Nephron progenitor cell (in vitro differentiated cells): Measurements from ENCODE around the gene ACOX3.

Experiments
- DNase-seq: peaks from one replicate; pipeline ENCODE4 v3.0.0; 2021
- H3K27ac Mint-ChIP-seq: 2 replicates; pipeline ENCODE4 v1.8.0; 2021; ENCODE audit warnings: mild to moderate bottlenecking, moderate library complexity, mixed read lengths
- H3K27me3 Mint-ChIP-seq: 2 replicates; pipeline ENCODE4 v1.8.0; 2021; ENCODE audit warnings: mild to moderate bottlenecking, low read depth, mixed read lengths; ENCODE audit not compliant: poor library complexity
- H3K36me3 Mint-ChIP-seq: 2 replicates; pipeline ENCODE4 v1.8.0; 2021; ENCODE audit warnings: low read depth, mixed read lengths
- H3K4me1 Mint-ChIP-seq: 2 replicates; pipeline ENCODE4 v1.8.0; 2021; ENCODE audit warnings: mixed read lengths
- H3K4me3 Mint-ChIP-seq: 2 replicates; pipeline ENCODE4 v1.8.0; 2021; ENCODE audit warnings: mild to moderate bottlenecking, moderate library complexity, mixed read lengths
- H3K9me3 Mint-ChIP-seq: 2 replicates; pipeline ENCODE4 v1.8.0; 2021; ENCODE audit warnings: mild to moderate bottlenecking, moderate library complexity, mixed read lengths
- TF ChIP-seq, protein P1 (sequence below): fragments of 200-600 bp; sonication (generic); IDR thresholded peaks from 2 replicates; pipeline ENCODE4 v1.5.0; 2021; ENCODE audit warnings: antibody characterized with exemption

The ACOX3 gene

DNA sequence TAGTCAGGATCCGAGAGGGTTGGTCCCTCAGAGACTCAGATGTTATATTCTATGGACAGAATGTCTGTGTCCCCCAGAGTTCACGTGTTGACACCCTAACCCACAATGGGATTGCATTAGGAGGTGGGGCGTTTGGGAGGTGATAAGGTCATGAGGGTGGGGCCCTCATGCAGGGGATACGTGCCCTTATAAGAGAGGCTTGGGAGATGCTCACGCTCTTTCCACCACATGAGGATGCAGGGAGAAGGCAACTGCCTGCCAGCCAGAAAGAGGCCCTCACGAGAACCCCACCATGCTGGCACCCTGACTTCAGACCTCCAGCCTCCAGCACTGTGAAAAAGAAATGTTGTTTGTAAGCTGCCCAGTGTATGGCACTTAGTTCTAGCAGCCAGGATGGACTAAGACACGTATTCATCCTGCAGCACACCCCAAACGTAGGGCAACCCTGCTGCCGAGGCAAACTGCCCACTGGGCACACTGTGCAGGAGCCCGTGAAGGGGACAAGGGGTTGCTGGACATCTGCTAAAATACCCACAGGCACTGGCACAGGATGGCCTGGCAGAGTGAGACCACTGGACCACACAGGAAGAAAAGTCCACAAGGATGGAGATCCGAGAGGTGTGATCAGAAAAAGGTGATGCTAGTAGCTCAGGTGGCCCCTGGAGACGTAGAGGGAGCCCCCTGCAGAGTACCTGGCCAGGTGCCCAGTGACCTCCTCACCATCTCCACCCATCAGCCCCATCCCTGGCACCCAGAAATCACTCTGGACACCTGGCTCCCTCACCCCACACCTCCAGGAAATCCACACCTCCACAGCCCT, 108.3 kb downstream of the ACOX3 start:
- Mint-ChIP-seq H3K9me3 (peaks cover 20% of the 10 kb centered on the region), H3K4me1 (no peaks in the 10 kb centered on the region), H3K4me3 (no peak overlapping the region), H3K27ac (no peak overlapping the region), H3K27me3 (peaks cover 12% of the 10 kb centered on the region), H3K36me3 (peaks cover 3% of the 10 kb centered on the region)
- no peak for DNase-seq
- TF ChIP-seq, protein P1, sequence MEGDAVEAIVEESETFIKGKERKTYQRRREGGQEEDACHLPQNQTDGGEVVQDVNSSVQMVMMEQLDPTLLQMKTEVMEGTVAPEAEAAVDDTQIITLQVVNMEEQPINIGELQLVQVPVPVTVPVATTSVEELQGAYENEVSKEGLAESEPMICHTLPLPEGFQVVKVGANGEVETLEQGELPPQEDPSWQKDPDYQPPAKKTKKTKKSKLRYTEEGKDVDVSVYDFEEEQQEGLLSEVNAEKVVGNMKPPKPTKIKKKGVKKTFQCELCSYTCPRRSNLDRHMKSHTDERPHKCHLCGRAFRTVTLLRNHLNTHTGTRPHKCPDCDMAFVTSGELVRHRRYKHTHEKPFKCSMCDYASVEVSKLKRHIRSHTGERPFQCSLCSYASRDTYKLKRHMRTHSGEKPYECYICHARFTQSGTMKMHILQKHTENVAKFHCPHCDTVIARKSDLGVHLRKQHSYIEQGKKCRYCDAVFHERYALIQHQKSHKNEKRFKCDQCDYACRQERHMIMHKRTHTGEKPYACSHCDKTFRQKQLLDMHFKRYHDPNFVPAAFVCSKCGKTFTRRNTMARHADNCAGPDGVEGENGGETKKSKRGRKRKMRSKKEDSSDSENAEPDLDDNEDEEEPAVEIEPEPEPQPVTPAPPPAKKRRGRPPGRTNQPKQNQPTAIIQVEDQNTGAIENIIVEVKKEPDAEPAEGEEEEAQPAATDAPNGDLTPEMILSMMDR, result no peak

DNA sequence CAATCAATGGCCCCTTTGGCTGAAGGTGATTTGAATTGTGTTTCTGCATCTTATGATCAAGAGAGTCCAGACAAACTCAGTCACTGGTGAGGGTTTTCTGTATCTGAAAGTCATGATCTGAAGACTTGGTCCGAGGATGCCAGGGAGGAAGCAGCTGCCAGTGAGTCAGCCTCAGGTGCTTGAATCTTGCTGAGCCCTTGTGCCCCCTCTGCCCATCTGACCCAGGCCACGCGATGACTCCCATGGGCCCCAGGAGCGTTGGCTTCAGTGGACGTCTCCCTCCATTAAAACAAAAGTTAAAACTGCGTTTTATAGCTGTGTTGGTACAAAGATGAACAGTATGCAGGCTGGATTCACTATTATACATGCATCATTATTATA, 109.0 kb downstream of the ACOX3 start:
- Mint-ChIP-seq H3K27me3 (peaks cover 12% of the 10 kb centered on the region), H3K27ac (no peak overlapping the region), H3K4me1 (no peaks in the 10 kb centered on the region), H3K9me3 (peaks cover 21% of the 10 kb centered on the region), H3K36me3 (peaks cover 3% of the 10 kb centered on the region), H3K4me3 (no peak overlapping the region)
- DNase-seq, result no peak
- TF ChIP-seq, protein P1, result no peak

DNA sequence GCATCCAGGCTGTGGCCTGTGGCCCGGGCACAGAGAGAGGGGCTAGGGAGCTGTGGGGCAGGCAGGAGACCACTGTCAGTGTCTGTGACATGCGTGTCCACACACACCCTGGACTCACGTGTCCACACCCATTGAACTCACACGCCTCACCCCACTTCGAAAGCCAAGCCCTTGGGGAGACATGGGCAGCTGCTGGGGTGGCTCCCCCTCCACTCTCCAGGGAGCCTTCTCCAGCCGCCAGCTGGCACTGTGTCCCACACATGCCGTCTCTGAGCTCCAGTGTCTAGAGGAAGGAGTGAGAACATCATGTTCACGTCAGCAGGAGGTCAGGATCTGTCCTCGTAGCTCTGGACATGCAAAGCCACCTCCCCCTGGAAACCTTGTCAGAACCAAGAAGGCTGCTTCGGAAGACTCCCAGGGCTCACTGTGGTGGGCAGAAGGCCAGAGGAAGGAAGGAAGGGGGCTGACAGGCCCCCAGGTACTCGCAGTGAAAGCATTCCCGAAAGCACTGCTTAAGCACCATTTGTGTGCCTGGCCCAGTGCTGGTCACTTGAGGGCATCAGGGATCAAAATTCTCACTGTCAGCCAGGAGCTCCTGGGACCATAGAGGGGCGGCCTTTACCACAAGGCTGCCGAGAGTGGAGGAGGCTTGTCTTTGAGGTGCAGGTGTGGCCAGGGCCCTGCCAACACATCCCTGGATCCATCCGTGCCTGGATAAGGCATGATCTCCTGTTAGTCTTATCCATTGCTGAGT, 109.5 kb downstream of the ACOX3 start:
- peaks cover 3% of the 10 kb centered on the region for H3K36me3 Mint-ChIP-seq
- peaks cover 16% of the 10 kb centered on the region for H3K27me3 Mint-ChIP-seq
- no peak overlapping the region for H3K4me3 Mint-ChIP-seq
- TF ChIP-seq, protein P1, result no peak
- no peak for DNase-seq
- H3K4me1 Mint-ChIP-seq, result no peaks in the 10 kb centered on the region
- peaks cover 18% of the 10 kb centered on the region for H3K9me3 Mint-ChIP-seq
- H3K27ac Mint-ChIP-seq, result no peak overlapping the region

DNA sequence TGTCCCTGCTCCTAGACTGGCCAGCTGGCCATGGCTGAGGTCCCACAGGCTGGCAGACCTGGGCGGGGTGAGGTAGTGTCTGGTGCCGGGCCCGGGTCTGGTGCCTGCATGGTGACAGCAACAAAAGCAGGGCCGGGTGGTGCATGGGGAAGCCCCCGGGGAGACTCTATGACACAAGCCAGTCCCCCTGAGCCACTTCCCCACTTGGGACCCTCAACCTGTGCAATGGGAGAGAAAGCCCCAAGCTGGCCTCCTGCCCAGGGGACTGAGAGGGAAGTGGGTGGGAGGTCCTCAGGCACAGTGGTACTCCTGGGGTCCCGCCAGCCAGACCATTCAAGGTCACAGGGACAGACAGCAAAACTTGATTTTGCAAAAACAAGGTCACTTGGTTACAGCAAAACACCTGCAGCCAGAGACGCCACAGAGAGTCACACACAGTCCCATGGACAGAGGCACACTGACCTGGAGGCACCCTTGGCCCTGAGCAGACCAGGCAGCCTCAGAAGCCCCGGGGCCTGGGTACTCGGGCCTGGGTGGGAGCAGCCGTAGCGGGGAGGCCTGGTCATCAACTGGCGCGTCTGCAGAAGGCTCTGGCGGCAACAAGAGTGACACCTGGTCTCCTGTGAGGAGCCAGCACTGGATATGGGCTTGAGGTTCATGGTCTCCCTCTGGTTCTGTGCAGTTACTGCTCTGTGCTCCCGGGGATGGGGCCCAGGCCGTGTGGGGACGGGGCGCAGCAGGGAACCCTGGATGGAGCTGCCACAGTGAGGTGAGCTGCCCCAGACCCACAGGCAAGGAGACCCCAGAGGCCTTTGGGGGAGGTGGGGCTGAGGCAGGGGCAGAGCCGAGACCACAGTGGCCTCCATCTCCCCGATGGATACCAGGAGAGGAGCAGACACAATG, 110.4 kb downstream of the ACOX3 start:
- Mint-ChIP-seq H3K27ac (no peak overlapping the region), H3K36me3 (peaks cover 1% of the 10 kb centered on the region), H3K4me3 (no peak overlapping the region), H3K9me3 (peaks cover 9% of the 10 kb centered on the region), H3K4me1 (no peaks in the 10 kb centered on the region), H3K27me3 (peaks cover 16% of the 10 kb centered on the region)
- no peak for DNase-seq
- TF ChIP-seq, protein P1, result no peak

DNA sequence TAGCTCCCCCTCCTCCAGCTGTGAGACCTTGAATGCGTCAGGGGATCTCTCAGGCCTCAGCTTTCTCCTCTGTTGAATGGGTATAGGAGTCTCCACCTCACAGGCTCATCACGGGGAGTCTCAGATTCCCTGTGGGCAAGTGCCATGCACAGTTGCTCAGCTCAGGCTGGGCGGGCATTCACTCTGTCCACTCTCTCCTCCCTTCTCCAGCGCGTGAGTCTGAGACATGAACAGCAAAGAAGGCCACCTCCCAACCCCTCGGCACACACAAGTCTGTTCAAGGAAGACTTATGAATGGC, 111.0 kb downstream of the ACOX3 start:
- peaks cover 10% of the 10 kb centered on the region for H3K9me3 Mint-ChIP-seq
- peaks cover 18% of the 10 kb centered on the region for H3K27me3 Mint-ChIP-seq
- H3K4me3 Mint-ChIP-seq, result no peak overlapping the region
- no peaks in the 10 kb centered on the region for H3K4me1 Mint-ChIP-seq
- H3K36me3 Mint-ChIP-seq, result no peaks in the 10 kb centered on the region
- no peak for DNase-seq
- TF ChIP-seq, protein P1, result no peak
- H3K27ac Mint-ChIP-seq, result no peak overlapping the region
